ENCODE data around the gene SAFB.
A peak's percentile ranks its signal among the peaks of the same experiment; 100 is the strongest.
"Not testable (repeated sequence)": the region's sequence is repeated elsewhere in the genome, so short reads cannot be mapped to it uniquely, and the experiment has no call there.

The SAFB gene

DNA sequence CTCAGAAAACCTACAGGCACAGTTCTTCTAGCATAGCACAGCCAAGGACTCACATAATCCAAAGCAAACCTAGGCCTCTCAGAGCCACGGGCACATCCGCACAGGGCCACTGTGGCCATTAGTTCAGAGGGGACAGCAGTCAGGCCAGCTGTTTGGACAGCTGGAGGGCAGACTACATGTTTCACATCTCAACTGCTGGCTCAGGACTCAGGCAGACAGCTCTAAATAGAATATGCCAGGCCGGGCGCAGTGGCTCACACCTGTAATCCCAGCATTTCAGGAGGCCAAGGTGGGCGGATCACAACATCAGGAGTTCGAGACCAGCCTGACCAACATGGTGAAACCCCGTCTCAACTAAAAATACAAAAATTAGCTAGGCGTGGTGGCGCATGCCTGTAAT is 27.1 kb upstream of the SAFB start:
- DNase-seq, result no peak

DNA sequence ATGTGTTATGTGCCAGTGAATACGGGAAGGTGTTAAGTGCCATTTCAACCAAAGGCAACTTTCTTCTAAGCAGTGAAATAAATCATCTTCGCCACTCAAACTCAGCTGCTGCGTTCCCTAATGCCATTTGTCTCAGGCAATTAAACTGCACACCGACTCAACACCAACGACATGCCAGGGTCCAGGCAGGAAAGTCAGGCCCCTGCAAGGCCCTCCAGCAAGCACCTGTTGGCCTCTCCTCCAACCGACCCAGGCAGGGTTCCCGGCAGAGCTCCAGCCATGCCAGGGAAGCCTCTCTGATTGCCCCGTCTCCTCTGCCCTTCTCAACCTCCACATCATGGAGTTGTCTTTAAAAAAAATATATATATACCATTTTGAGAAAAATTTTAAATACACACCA is 22.1 kb upstream of the SAFB start:
- DNase-seq, result no peak

DNA sequence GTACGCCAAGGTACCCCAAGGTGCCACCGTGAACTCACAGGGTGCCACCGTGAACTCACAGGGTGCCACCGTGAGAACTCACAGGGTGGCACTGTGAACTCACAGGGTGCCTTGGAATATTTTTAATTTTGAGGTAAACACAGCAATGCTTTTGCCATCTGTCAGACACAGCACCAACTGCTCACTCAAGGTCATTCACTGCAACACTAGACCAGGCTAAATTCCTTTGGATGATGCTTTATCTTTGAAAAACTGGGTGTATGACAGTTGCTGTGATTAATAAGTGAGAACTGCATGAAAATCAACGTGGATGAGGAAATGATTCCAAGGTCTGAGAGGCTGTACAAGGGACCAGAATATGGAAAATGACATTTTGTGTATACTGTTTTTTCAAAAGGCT is 19.3 kb upstream of the SAFB start:
- DNase-seq, result no peak

DNA sequence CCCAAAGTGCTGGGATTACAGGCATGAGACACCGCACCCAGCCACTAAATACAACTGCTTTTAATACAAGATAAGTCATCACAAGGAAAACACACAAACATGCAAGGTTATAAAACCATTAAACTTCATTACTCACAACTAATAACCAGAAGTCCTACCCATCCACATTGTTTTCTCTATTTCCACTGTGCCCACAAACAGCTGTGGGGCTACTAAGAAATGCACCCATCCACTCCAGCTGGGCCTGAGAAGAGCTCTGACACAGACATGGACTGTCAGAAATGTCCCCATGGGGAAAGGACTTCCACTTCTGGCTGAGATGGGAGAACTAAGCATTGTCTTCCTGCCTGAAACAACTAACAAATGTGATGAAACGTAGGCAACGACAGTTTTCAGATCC is 17.5 kb upstream of the SAFB start:
- no peak for DNase-seq

DNA sequence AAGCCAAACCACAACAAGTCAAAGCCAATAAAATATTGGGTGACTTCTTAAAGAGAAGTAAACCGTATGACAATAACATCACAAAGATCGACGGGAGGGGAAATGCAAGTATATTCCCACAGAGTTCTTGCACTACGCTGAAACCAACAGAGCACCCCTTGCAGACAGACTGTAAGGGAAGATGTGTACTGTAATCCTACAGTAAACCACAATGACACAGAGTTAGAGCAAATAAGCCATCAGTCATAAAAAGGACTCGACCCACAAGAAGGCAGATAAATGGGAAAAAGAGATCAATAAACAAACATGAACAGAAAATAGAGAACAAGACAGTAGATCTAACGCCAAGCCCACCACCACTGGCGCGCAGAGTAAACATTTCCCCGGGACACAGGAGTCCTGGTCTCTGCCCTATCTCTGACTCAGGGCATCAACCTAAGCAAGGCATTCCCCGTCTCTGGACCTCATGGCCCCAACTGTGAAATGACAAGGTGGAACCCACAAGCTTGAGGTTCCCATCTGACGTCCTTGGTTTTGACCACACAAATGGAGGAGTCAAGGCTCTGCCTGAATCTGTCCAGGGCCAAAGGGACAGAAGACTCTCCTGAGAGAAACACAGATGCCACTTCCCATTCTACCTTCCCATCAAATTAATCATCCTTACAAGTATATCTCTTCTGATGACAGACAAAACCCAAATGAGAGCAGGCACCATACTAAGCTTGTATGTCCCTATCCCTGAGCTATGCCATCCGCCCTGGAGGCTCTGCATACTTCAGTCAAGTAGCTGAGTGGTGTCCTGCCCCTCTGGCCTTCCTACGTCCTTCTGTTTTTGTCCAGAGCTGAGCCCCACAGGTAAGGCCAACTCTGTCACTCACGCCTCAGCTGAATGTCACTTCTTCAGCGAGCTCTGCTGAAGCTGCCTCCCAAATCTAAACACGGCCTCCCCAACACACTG is 15.3 kb upstream of the SAFB start:
- DNase-seq, result no peak

DNA sequence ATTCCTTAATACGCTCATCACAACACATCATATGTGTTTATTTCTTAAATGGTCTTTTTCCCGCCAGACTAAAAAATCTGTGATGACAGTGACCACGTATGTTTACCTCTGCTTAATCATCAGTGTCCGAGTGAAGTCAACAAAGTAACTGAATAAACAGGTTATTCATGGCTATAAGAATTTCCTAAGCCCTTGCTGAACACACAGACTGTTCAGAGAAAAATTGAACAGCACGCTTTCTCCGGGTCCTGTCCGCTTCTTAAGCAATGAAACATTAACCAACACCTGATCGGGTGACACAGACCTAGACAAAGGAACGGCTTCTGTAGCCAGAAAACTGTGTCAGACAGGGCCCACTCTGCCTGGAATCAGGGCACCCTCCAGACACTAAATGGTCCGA is 14.6 kb upstream of the SAFB start:
- DNase-seq, result no peak

DNA sequence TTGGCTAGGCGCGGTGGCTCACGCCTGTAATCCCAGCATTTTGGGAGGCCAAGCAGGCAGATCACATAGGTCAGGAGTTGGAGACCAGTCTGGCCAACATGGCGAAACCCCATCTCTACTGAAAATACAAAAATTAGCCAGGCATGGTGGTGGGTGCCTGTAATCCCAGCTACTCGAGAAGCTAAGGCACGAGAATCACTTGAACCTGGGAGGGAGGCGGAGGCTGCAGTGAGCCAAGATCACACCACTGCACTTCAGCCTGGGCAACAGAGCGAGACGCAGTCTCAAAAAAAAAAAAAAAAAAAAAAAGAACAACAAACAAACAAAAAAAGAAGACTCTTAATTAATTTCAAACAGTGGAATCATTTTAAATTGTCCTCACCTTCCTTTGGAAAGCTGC is 14.1 kb upstream of the SAFB start:
- DNase-seq, result not testable (repeated sequence)

DNA sequence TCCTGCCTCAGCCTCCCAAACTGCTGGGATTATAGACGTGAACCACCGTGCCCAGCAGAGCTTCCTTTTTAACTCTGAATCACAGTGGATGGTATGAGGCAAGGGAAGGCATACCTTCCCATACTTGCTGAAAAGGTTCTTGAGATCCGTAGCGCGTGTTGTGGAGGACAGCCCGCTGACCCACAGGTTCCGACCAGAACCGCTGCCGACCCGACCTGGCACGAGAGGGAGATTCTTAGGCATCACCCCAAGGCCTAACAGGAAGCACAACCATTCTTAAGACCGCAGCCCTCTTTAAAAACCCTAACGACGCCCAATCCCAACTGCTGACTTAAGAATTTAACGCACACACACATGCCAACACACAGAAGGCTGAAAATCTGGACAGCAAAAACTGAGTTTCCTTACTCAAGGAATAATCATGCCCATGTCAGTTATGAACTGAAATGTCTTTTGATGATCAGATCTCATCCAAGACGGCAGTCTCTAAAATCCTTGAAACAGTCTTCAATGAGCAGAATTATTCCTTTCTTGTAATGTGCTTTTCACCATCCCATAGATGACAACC is 12.9 kb upstream of the SAFB start:
- no peak for DNase-seq

DNA sequence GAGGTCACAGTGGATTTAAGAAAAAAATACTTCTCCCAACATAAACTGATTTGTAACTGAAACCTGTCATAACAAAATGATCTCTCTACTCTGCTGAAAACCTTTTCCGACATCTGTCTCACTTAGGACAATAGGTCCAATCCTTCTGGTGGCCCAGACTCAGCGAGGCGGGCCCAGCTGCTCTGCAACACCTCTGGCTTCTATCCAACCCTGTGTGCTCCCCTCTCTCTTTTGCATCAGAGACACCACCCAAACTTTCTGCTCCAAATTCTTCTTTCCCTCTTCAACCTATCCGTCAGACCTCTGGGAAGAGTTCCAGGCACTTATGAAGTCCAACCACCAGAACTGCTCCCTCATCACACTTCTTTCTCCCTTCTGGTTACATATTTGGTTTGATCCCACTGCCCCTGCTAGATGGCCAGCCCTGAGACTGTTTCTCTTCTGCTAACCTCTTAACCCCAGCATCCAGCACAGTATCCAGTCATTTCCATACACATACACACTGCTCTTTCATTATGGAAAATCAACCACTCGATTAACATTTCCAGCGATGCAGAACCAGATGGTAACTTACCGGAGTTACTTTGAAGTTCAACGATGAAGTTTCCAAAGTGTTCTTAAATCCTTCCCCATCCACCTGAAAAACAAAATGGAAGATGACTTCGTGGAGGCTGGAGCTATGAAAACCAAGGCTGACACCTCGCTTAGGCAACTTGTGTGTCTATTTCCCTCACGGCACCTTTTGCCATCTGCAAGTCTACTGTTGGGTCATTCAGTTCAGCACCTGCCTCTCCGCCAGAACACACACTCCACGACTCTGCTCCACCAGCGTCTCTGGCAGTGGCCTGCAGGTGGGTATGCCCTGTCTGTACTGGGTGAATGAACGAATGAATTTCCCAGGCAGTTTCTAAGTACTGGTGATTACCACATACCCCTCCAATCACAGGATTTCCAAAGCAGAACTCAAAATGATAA is 9.7 kb upstream of the SAFB start:
- DNase-seq, result no peak

DNA sequence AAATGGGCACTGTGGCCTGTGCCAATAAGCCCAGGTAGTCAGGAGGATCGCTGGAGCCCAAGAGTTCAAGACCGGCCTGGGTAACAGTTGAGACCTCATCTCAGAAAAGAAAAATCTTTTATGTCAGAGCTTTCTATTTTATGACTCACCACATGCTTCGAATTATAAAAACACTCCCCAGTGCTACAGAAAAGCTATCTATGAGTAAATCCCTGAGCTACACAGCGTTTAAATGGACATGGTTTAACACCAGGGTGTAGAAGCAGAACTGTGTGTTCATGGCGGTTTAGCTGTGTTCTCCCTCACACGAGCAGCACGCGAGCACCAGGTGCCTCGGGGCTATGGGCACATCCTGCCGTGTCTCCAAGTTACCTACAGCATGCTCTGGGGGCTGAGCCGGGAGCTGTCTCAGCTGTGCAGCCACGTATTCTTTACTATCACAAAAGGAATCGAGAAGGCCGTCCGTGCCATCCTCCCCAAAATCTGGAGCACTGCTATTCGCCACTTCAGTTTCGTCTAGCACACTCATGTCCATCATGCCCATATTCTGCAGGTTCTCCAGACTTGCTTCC is 7.0 kb upstream of the SAFB start:
- DNase-seq, result no peak

DNA sequence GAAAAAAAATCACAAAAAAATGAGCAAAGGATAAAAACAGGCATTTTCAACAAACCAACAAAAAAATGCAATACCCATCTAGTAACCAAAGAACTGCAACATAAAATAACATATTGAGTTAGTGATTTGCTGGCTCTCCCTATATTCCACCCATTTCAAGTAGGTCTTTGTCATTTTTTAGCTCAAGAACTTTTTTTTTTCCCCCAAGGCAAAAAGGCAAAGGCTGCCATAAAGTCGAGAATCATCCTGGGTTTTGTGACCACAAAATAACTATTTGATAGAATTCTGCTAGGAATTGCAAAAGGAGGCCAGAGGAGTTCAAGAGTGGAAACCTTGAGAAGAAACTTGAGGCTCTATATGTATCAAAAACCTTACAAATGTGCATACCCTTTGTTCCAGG is 5.8 kb upstream of the SAFB start:
- DNase-seq, result no peak

DNA sequence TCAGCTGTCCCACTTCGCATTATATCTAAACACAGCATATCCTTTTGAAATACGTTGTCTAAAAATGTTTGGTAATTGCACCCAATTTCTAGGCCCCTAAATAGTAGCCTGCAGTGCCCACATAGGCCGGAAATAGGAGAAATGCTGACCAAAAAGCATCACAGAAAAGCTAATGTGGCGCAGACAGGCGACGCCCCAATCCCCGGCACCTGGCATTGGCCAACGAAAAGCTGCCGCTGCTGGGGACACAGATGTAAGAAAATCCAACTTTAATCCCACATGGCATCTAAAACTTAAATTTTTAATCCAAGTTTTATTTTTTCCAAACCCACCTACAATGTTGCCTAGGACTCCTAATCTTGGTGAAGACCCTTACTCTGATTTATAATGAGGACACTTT is 4.3 kb upstream of the SAFB start:
- DNase-seq, result no peak

DNA sequence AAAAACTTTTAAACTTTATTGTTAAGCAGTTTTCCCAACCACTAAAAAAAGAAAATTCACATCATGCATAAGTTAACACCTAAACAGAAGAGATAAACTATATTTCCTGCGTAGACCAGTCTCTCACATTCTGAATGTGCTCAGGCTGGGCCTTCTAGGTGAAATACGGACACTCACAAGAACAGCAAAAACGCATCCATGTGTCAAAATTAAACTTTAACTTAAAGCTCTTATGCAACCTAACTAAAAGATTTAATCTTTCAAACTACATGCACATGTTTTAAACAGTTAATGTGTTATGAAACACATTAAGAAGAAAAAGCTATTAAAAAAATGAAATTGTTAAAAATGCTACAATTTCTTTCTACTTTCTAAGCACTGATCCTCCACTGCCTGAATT is 2.9 kb upstream of the SAFB start:
- DNase-seq, result no peak

DNA sequence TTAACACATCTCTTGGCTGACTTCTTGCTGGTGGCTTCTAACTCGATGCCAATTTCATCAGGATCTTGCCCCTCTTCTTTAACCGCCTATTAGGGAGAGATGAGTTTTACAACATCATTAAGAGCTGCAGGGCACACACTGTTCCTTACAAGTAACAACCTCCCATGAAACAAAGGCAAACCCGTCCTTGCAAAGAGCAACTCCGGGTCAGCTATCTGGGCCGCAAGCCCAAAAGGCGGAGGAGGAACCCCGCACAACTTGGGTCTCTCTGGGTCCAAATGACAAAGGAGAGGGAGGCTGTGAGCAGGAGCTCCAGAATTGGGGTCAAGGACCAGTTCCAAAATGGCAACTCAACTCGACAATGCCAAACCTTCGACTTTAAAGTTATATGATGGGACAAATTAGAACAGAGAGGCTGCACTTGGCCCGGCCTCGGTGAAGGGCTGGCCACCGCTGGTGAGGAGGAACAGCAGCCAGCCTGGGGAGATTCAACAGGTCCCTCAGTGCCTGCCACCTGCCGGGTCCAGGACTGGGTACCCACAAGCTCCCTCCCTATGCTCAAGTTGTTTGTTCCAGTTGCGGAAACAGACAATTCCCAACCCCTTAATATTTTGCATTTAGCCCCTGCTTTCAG is 1.5 kb upstream of the SAFB start:
- DNase-seq, result no peak

DNA sequence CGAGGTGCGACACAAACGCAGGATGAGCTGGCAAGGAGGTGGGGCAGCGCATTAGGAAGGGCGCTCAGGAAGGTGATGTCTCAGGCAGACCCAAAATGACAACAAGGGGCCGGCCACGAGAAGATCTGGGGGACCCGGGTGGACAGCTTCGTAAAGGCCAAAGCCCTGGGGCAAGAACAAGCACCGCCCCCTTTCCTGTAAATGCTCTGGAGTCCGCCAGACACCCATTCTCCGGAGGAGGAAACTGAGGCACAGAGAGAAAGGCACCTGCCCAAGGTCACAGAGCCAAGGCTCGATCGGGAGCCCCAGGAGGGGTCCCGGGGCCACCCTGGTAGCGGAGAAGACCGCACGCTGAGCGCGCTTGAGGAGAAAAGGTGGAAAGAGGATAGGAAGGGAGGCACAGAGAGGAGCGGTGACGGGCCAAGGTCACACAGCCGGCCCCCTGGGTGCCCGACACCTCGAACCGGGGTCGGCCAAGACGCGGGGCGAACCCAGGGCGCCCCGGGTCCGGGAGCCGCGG is 878 bp upstream of the SAFB start:
- DNase-seq, result no peak

DNA sequence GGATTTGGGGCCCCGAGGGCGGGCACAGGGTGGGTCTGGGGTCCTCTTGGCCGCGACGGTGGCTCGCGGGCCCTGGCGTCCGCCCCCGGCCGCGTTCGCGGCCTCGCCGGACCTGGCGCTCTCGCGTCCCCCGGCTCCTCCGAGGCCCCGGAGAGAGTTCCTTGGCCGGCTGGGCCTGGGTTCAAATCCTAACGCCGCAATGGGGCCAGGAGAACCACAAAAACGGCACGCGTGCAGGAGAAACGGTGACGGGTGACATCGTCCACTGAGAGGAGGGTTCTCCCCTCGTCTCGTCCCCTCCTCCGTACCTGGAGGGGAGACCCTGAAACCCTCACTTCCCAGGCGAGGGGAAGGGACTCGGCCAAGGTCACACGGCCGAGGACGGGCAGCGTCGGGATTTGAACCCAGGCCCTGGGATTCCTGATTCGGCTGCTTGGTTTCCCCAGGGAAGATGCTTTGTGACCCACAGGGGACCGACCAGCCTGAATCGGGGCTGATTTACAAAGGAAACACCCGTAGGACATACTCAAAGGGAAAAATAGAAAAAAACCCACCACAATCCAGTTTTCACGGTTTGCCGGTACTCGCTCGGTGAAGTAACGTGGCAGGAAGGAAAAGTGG is 624 bp downstream of the SAFB start:
- DNase-seq, result no peak

DNA sequence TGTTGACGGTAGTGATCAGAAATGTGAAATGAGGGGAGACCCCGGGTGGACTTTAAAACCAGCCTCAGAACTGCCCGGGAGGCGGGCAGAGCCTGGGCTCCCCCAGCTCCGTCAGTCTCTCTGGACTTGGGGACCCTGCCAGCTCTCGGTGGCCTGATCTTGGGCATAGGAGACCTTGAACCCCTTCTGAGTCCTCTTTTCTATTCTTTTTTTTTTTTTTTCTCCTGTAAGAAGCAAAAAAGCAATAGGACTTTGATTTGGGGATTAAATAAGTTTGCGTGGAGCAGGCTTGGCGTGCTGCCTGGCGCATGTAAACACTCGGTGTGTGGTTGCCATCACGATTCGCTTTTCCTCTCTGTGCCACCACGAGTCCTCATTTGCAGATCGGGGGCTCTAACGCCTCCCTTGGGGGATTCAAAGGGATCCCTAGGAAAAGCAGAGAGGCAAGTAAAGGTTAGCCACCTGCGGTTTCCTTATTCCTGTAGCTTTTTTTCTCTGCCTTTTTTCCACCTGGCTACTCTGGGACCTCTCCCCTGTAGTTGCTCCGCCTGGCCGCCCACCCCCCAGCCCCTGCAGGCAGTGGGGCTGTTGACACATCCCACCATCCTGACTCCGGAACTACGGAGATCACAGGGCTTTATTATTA is 1.3 kb downstream of the SAFB start:
- DNase-seq, result no peak

DNA sequence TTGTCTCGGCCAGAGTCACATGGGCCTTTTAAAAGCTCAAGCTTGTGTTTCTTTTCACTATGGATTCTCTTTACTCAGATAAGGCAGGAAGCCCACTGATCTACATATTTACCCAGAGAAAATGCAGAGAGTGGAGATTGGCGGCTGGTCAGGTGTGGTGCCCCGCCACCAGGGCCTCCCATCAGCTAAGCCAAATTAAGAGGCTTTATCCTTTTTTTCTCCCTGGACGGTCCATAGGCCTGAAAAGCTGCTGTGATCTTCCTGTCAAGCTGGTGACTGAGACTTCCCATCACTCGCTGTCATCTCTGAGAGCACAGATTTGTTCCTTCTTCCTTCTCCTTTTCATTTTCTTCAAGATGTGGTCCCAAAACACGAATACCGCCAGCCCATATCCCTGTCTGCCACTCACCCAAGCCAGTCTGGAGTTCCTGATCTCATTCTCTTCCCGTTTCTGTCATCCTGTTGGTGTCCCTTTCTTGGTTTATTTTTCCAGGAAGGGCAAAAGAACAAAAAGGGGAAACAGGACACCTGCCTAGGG is 1.9 kb downstream of the SAFB start:
- DNase-seq, result no peak

DNA sequence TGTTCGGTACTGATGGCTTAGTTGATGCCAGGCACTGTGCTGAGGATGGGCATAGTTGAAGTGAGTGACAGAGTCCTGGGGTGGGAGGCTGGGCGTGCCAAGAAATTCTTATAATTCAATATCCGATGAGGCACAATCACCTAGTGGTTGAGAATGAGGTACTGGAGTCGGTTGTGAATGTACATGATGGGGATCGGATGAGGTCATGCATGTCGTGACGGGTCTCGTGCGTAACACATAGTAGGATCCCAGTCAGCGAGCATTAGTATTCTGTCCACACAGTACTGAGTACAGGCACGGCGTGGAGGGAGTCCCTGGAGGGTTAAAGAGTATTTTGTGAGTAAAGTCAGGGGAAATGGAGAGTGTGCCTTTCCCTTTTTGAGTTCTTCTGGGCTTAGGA is 2.8 kb downstream of the SAFB start:
- DNase-seq, result no peak

DNA sequence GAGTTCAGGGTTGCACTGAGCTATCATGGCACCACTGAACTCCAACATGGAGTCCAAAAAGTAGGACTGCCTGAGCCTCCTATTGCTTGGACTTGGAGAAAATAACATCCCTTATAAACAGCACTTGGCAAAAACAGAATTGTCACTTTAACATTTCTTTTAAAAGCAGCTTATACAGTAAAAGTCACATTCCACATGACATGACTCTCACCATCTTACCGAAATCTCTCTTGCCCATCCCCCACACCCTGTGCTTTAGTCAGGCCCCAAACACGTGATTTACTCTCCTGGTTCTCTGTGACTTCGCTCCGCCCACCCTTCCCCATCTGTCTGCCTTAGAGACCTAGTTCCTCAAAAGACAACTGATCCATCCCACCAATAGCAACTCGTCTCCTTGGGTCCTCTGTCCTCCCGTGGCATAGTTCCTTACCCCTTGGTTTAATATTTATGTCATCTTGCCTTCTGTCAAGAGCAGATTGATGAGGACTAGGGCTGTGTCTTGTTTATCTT is 4.6 kb downstream of the SAFB start:
- DNase-seq, result peak; percentile 74

DNA sequence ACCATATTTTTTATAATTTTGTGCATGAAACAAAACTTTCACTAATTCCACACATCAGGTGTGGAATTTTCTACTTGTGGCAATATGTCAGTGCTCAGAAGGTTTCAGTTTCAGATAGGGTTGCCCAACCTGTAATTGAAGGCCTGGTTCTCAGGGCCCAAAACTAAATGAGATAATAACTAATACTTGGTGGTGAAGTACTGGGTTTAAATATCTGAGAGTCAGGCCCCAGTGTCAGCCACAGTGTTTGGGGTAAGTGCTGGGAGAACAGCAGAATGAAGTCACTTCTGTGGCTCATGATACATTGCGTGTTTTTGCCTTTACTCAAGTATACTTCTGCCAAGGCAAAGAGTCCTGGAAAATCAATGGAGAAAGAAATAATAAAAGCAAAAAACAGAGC is 5.6 kb downstream of the SAFB start:
- no peak for DNase-seq
